Glomerular endothelial cell (primary cell): ENCODE measurements around the gene MTOR. TPM values are rescaled to one million over a fixed set of nuclear protein-coding genes. Genes with fewer than 3 reads are reported as not detected.
"Not testable (repeated sequence)": the region's sequence is repeated elsewhere in the genome, so short reads cannot be mapped to it uniquely, and the experiment has no call there.

Source experiments
- DNase-seq: peaks from one replicate; pipeline ENCODE4 v3.0.0-alpha.2; 2011; ENCODE audit warnings: low read depth, low spot score; ENCODE audit errors: extremely low read depth
- total RNA-seq: library from RNA; depleted of rRNA; stranded (reverse); fragments of >200 nt; gene quantifications from 2 replicates; pipeline ENCODE4 v1.2.3, GENCODE V29; 2015

MTOR gene
- total RNA-seq, 1 donor from 2014 or later = 53.8 TPM

- no peak for DNase-seq
These were observed 132.5 kb downstream of the MTOR start for GRCh38 chr1:11129649-11130390.

GRCh38 chr1:11126569-11126968 is 135.8 kb downstream of the MTOR start:
- no peak for DNase-seq

GRCh38 chr1:11125931-11126330 is 136.4 kb downstream of the MTOR start:
- no peak for DNase-seq

- no peak for DNase-seq
These were observed 137.4 kb downstream of the MTOR start for GRCh38 chr1:11124965-11125364.

- DNase-seq = no peak
These were observed 146.0 kb downstream of the MTOR start for GRCh38 chr1:11116318-11116717.

- DNase-seq = no peak
These were observed 147.4 kb downstream of the MTOR start for GRCh38 chr1:11114966-11115365.

- no peak for DNase-seq
These were observed 153.1 kb downstream of the MTOR start for GRCh38 chr1:11109047-11109760.

- no peak for DNase-seq
These were observed 154.8 kb downstream of the MTOR start for GRCh38 chr1:11107599-11107998.

- no peak for DNase-seq
These were observed 156.8 kb downstream of the MTOR start for GRCh38 chr1:11105586-11105985.

- DNase-seq = no peak
These were observed 161.0 kb downstream of the MTOR start for GRCh38 chr1:11101347-11101746.

- not testable (repeated sequence) for DNase-seq
These were observed 161.5 kb downstream of the MTOR start for GRCh38 chr1:11100806-11101205.

- DNase-seq = no peak
These were observed 162.2 kb downstream of the MTOR start for GRCh38 chr1:11100149-11100493.

GRCh38 chr1:11099310-11100148 is 162.8 kb downstream of the MTOR start, which contains the start of gene EXOSC10:
EXOSC10 (minus strand) TSS chr1:11099869; CDS start chr1:11099831, 38 bp downstream.
- DNase-seq = peak; percentile 31

GRCh38 chr1:11098931-11099309 is 163.4 kb downstream of the MTOR start:
- no peak for DNase-seq

GRCh38 chr1:11083784-11084183 is 178.6 kb downstream of the MTOR start:
- not testable (repeated sequence) for DNase-seq

GRCh38 chr1:11080931-11081330 is 181.4 kb downstream of the MTOR start:
- no peak for DNase-seq

- DNase-seq = no peak
These were observed 183.7 kb downstream of the MTOR start for GRCh38 chr1:11078631-11079030.

- DNase-seq = not testable (repeated sequence)
These were observed 189.0 kb downstream of the MTOR start for GRCh38 chr1:11073398-11073797.

GRCh38 chr1:11072216-11072917 is 190.0 kb downstream of the MTOR start:
- no peak for DNase-seq

- no peak for DNase-seq
These were observed 190.7 kb downstream of the MTOR start for GRCh38 chr1:11071463-11072215.
